Lung (tissue), 12 donors: ENCODE data around the gene BTBD2. TPM values are rescaled to one million over a fixed set of nuclear protein-coding genes. Genes with fewer than 3 reads are reported as not detected.

ENCODE experiments used
- ATAC-seq: fragments of 200-7000 bp; cut with Tn5 transposase; one replicate; pipeline ENCODE4 v1.9.1; 2020; ENCODE audit warnings: moderate number of reproducible peaks; ENCODE audit not compliant: insufficient read depth, low FRiP score
- DNase-seq, 3 donors: peaks; one replicate each; pipeline ENCODE4 v3.0.0-alpha.2; 2013 to 2017
- H3K27ac ChIP-seq, 2 donors: one replicate each; pipeline ENCODE4 v1.5.1; 2013; ENCODE audit warnings: mild to moderate bottlenecking in 2 of 2, moderate library complexity in 2 of 2, control low read depth in 1 of 2, inconsistent platforms in 1 of 2, low read depth in 1 of 2, low read length in 1 of 2
- H3K27me3 ChIP-seq, 3 donors: one replicate each; pipeline ENCODE4 v1.5.1; 2013; ENCODE audit warnings: low read length in 2 of 3; ENCODE audit not compliant: control insufficient read depth in 3 of 3, insufficient read depth in 3 of 3
- H3K36me3 ChIP-seq, 4 donors: one replicate each; pipeline ENCODE4 v1.5.1; 2013; ENCODE audit warnings: low read length in 4 of 4, mild to moderate bottlenecking in 1 of 4, moderate library complexity in 1 of 4; ENCODE audit not compliant: control insufficient read depth in 4 of 4, insufficient read depth in 4 of 4
- H3K4me1 ChIP-seq, 5 donors: one replicate each; pipeline ENCODE4 v1.5.1; 2013; ENCODE audit warnings: low read length in 5 of 5, mild to moderate bottlenecking in 2 of 5, moderate library complexity in 1 of 5; ENCODE audit not compliant: control insufficient read depth in 5 of 5, insufficient read depth in 5 of 5
- H3K4me3 ChIP-seq: one replicate; pipeline ENCODE4 v1.5.1; 2013; ENCODE audit warnings: mild to moderate bottlenecking, control low read depth, moderate library complexity
- H3K9ac ChIP-seq, 2 donors: one replicate each; pipeline ENCODE4 v1.5.1; 2013; ENCODE audit warnings: low read length in 2 of 2, control low read depth in 1 of 2; ENCODE audit not compliant: insufficient read depth in 1 of 2
- H3K9me3 ChIP-seq, 4 donors: one replicate each; pipeline ENCODE4 v1.5.1; 2013; ENCODE audit warnings: low read length in 3 of 4, mild to moderate bottlenecking in 1 of 4, moderate library complexity in 1 of 4; ENCODE audit not compliant: control insufficient read depth in 4 of 4, insufficient read depth in 3 of 4
- WGBS, 2 donors: extraction: QIAGEN DNeasy Blood & Tissue Kit; methylation state at CpG; one replicate each; pipeline ENCODE4 v1.1.7; 2013; 5-methylcytosine and 5-hydroxymethylcytosine counted together
- polyA plus RNA-seq, 2 donors: library from polyadenylated mRNA; stranded (reverse); fragments of 200-250 nt; gene quantifications; one replicate each; pipeline ENCODE4 v1.2.1, GENCODE V29; 2013
- total RNA-seq, 2 donors: library from RNA; depleted of rRNA in 1 of 2; stranded (reverse); fragments of >200 nt in 1 of 2; gene quantifications; one replicate each; pipeline ENCODE4 v1.2.1, GENCODE V29; 2014 to 2021
- TF ChIP-seq, protein P1 (sequence below): IDR thresholded peaks from 2 replicates; pipeline ENCODE4 v1.5.1; 2012; ENCODE audit warnings: mild to moderate bottlenecking; ENCODE audit errors: control extremely low read depth, extremely low read depth
- donor health status: control.
- donor health status: control.
- donor health status: Bipolar disorder and iron deficiency.
- donor health status: healthy.
- donor health status: DM: yes; HTN: yes; CAD: no.

BTBD2 gene
- total and polyA plus RNA-seq, 4 donors: 35.5 to 62.3 (median 44.8) TPM

- no peak for DNase-seq
- H3K4me1 ChIP-seq: no peaks in the 10 kb centered on the region
- ATAC-seq: no peak
- H3K27me3 ChIP-seq: no peaks in the 10 kb centered on the region
- no peak overlapping the region for H3K27ac ChIP-seq
- 94 to 96% methylated on average over 31 of the region's 31 CpGs for WGBS, 2 donors
- H3K9me3 ChIP-seq: no peaks in the 10 kb centered on the region
- H3K36me3 ChIP-seq: peaks cover 0 to 37% (median 14%) of the 10 kb centered on the region in 4 donors
- H3K4me3 ChIP-seq: no peak overlapping the region
- no peak overlapping the region for H3K9ac ChIP-seq
- TF ChIP-seq, protein P1, sequence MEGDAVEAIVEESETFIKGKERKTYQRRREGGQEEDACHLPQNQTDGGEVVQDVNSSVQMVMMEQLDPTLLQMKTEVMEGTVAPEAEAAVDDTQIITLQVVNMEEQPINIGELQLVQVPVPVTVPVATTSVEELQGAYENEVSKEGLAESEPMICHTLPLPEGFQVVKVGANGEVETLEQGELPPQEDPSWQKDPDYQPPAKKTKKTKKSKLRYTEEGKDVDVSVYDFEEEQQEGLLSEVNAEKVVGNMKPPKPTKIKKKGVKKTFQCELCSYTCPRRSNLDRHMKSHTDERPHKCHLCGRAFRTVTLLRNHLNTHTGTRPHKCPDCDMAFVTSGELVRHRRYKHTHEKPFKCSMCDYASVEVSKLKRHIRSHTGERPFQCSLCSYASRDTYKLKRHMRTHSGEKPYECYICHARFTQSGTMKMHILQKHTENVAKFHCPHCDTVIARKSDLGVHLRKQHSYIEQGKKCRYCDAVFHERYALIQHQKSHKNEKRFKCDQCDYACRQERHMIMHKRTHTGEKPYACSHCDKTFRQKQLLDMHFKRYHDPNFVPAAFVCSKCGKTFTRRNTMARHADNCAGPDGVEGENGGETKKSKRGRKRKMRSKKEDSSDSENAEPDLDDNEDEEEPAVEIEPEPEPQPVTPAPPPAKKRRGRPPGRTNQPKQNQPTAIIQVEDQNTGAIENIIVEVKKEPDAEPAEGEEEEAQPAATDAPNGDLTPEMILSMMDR: no peak
Measured at GRCh38 chr19:1997353-1998233, 17.9 kb downstream of the BTBD2 start.

GRCh38 chr19:1992759-1993260, 22.7 kb downstream of the BTBD2 start:
- no peaks in the 10 kb centered on the region for H3K27me3 ChIP-seq
- H3K4me3 ChIP-seq: no peak overlapping the region
- H3K36me3 ChIP-seq: peaks cover 0 to 38% (median 27%) of the 10 kb centered on the region in 4 donors
- WGBS, 2 donors: 91 to 92% methylated on average over 44 of the region's 44 CpGs
- peaks cover 0 to 3% (median 0%) of the 10 kb centered on the region in 4 donors for H3K9me3 ChIP-seq
- no peak overlapping the region for H3K9ac ChIP-seq
- no peak for ATAC-seq
- TF ChIP-seq, protein P1: no peak
- no peak for DNase-seq
- H3K27ac ChIP-seq: no peak overlapping the region
- H3K4me1 ChIP-seq: no peaks in the 10 kb centered on the region

- WGBS, 2 donors: 92 to 93% methylated on average over 30 of the region's 30 CpGs
- no peaks in the 10 kb centered on the region for H3K27me3 ChIP-seq
- H3K4me3 ChIP-seq: no peak overlapping the region
- DNase-seq (no peak), ATAC-seq (no peak)
- no peaks in the 10 kb centered on the region for H3K4me1 ChIP-seq
- no peak overlapping the region for H3K27ac ChIP-seq
- TF ChIP-seq, protein P1: no peak
- H3K9me3 ChIP-seq: peaks cover 0 to 3% (median 0%) of the 10 kb centered on the region in 4 donors
- H3K9ac ChIP-seq: no peak overlapping the region
- H3K36me3 ChIP-seq: peaks cover 0 to 45% (median 30%) of the 10 kb centered on the region in 4 donors
Measured at GRCh38 chr19:1991018-1991913, 24.2 kb downstream of the BTBD2 start.
